Mucosa of rectum (tissue), 2 donors: ENCODE results near the gene PPTC7.
"Not testable (repeated sequence)": the region's sequence is repeated elsewhere in the genome, so short reads cannot be mapped to it uniquely, and the experiment has no call there.

ENCODE experiments used
- H3K27ac ChIP-seq, 2 donors: one replicate each; pipeline ENCODE4 v1.7.0; 2013; ENCODE audit warnings: inconsistent platforms in 2 of 2, low read depth in 2 of 2, low read length in 2 of 2
- H3K27me3 ChIP-seq, 2 donors: one replicate each; pipeline ENCODE4 v1.7.0; 2013; ENCODE audit warnings: low read length in 2 of 2; ENCODE audit not compliant: control insufficient read depth in 2 of 2, insufficient read depth in 2 of 2
- H3K36me3 ChIP-seq, 2 donors: one replicate each; pipeline ENCODE4 v1.7.0; 2013; ENCODE audit warnings: low read length in 2 of 2; ENCODE audit not compliant: control insufficient read depth in 2 of 2, insufficient read depth in 2 of 2
- H3K4me1 ChIP-seq, 2 donors: one replicate each; pipeline ENCODE4 v1.7.0; 2013; ENCODE audit warnings: low read length in 2 of 2, mild to moderate bottlenecking in 1 of 2; ENCODE audit not compliant: control insufficient read depth in 2 of 2, insufficient read depth in 2 of 2
- H3K4me3 ChIP-seq, 2 donors: one replicate each; pipeline ENCODE4 v1.7.0; 2013; ENCODE audit warnings: low read length in 2 of 2
- H3K9ac ChIP-seq, 2 donors: one replicate each; pipeline ENCODE4 v1.7.0; 2013; ENCODE audit warnings: low read length in 2 of 2, low read depth in 1 of 2, mild to moderate bottlenecking in 1 of 2
- H3K9me3 ChIP-seq, 2 donors: one replicate each; pipeline ENCODE4 v1.7.0; 2013; ENCODE audit warnings: low read length in 2 of 2; ENCODE audit not compliant: control insufficient read depth in 2 of 2
- donor health status: healthy.
- donor health status: Normal muscosa, but diverticular disease.

The PPTC7 gene

DNA sequence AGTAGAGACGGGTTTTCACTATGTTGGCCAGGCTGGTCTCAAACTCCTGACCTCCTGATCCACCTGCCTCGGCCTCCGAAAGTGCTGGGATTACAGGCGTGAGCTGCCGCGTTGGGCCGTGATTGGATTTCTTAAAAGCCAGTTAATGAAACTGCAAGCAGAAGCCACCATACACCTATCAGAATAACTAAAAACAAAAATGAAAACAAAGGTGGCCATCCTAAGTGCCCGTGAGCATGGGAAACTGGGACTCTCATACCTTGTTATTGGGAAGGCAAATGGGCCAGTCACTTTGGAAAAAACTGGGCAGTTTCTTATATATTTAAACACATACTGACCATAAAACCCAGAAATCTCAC is 23.1 kb upstream of the PPTC7 start:
- Histone ChIP-seq H3K9me3 (no peaks in the 10 kb centered on the region), H3K9ac (no peak overlapping the region), H3K4me3 (peak overlapping the region in 1 of 2 donors; percentile 65), H3K27ac (peak overlapping the region in 1 of 2 donors; percentile 67), H3K4me1 (no peaks in the 10 kb centered on the region), H3K27me3 (no peaks in the 10 kb centered on the region), H3K36me3 (no peaks in the 10 kb centered on the region)

GRCh38 chr12:110602085-110602814 is 19.1 kb upstream of the PPTC7 start:
- not testable (repeated sequence) for H3K4me1 ChIP-seq, H3K9ac ChIP-seq, H3K27ac ChIP-seq, H3K4me3 ChIP-seq, H3K36me3 ChIP-seq, H3K9me3 ChIP-seq, H3K27me3 ChIP-seq

DNA sequence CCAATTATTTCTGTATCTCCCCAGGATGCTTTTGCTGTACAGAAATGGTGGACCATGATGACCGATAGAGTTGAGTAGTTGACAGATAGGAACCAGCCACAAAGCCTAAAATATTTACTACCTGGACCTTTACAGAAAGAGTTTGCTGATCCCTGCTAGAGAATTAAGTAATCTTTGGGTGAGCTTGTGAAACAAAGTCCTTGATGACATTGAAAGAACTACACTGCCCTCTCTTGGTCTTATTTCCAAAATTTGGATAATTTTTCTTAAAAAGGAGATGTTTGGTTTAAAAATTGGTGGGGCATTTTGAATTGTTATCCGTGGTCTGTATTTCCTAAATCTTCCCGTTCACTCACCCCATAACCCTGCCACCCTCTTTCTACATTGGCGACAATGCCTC is 17.1 kb upstream of the PPTC7 start:
- no peaks in the 10 kb centered on the region for H3K9me3 ChIP-seq
- no peak overlapping the region for H3K27ac ChIP-seq
- H3K4me3 ChIP-seq = no peak overlapping the region
- no peak overlapping the region for H3K9ac ChIP-seq
- H3K27me3 ChIP-seq = no peaks in the 10 kb centered on the region
- peaks cover 0 to 2% of the 10 kb centered on the region in 2 donors for H3K4me1 ChIP-seq
- no peaks in the 10 kb centered on the region for H3K36me3 ChIP-seq

- Histone ChIP-seq H3K4me1 (peaks cover 0 to 2% of the 10 kb centered on the region in 2 donors), H3K36me3 (no peaks in the 10 kb centered on the region), H3K9ac (no peak overlapping the region), H3K9me3 (no peaks in the 10 kb centered on the region), H3K27ac (no peak overlapping the region), H3K4me3 (no peak overlapping the region), H3K27me3 (no peaks in the 10 kb centered on the region)
These were observed 16.2 kb upstream of the PPTC7 start for GRCh38 chr12:110599334-110599733.

GRCh38 chr12:110597885-110598284 is 14.8 kb upstream of the PPTC7 start:
- Histone ChIP-seq H3K4me3 (no peak overlapping the region), H3K4me1 (peaks cover 0 to 2% of the 10 kb centered on the region in 2 donors), H3K9ac (no peak overlapping the region), H3K9me3 (no peaks in the 10 kb centered on the region), H3K36me3 (no peaks in the 10 kb centered on the region), H3K27ac (no peak overlapping the region), H3K27me3 (no peaks in the 10 kb centered on the region)

DNA sequence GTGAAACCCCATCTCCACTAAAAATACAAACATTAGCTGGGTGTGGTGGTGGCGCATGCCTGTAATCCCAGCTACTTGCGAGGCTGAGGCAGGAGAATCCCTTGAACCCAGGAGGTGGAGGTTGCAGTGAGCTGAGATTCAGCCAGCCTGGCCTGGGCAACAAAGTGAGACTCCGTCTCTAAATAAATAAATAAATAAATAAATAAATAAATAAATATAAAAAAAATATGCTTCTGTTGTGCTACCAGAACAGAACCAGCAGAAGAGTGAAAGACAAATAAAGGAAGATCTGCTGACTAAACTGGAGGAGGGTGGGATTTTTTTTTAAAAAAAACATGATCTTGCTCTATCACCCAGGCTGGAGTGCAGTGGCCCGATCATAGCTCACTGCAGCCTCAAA is 9.8 kb upstream of the PPTC7 start:
- not testable (repeated sequence) for H3K27ac ChIP-seq, H3K36me3 ChIP-seq, H3K9ac ChIP-seq, H3K9me3 ChIP-seq, H3K27me3 ChIP-seq, H3K4me3 ChIP-seq
- H3K4me1 ChIP-seq = peaks cover 16 to 19% of the 10 kb centered on the region in 2 donors

- Histone ChIP-seq H3K36me3 (no peaks in the 10 kb centered on the region), H3K27me3 (no peaks in the 10 kb centered on the region), H3K27ac (peak overlapping the region; percentile 80 to 82), H3K4me3 (no peak overlapping the region), H3K9me3 (no peaks in the 10 kb centered on the region), H3K4me1 (peaks cover 16 to 19% of the 10 kb centered on the region in 2 donors), H3K9ac (no peak overlapping the region)
These were observed 9.0 kb upstream of the PPTC7 start for GRCh38 chr12:110592078-110592477.

- no peaks in the 10 kb centered on the region for H3K9me3 ChIP-seq
- peak overlapping the region; percentile 80 to 82 for H3K27ac ChIP-seq
- H3K9ac ChIP-seq = no peak overlapping the region
- no peak overlapping the region for H3K4me3 ChIP-seq
- no peaks in the 10 kb centered on the region for H3K36me3 ChIP-seq
- peaks cover 16 to 19% of the 10 kb centered on the region in 2 donors for H3K4me1 ChIP-seq
- H3K27me3 ChIP-seq = no peaks in the 10 kb centered on the region
These were observed 8.4 kb upstream of the PPTC7 start for GRCh38 chr12:110591451-110592051.

- Histone ChIP-seq H3K9me3 (no peaks in the 10 kb centered on the region), H3K36me3 (no peaks in the 10 kb centered on the region), H3K4me1 (peaks cover 16 to 19% of the 10 kb centered on the region in 2 donors), H3K27me3 (no peaks in the 10 kb centered on the region), H3K4me3 (peak overlapping the region in 1 of 2 donors; percentile 22), H3K27ac (peak overlapping the region; percentile 80 to 82), H3K9ac (peak overlapping the region; percentile 41 to 49)
These were observed 7.7 kb upstream of the PPTC7 start for GRCh38 chr12:110590806-110591326.

DNA sequence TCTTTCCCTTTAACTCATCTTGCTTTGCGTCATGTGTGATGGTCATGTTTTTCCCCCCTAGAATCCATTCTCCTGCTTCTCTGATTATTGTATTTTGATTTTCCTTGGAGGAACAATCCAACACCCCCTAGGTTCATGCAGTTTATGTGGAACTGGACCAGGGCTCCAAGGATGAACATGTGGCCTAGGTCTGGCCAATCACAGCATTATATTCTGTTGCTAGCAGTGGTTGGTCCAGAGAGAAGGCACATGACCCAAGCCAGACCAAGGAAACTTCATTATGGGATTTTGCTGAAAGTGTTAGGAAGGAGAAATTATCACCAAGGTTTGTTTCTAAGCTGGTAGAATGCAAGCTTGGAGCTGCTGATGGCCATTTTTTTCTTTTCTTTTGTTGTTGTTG is 6.9 kb upstream of the PPTC7 start:
- peak overlapping the region in 1 of 2 donors; percentile 80 for H3K27ac ChIP-seq
- no peak overlapping the region for H3K9ac ChIP-seq
- H3K36me3 ChIP-seq = no peaks in the 10 kb centered on the region
- H3K4me3 ChIP-seq = no peak overlapping the region
- H3K9me3 ChIP-seq = no peaks in the 10 kb centered on the region
- no peaks in the 10 kb centered on the region for H3K27me3 ChIP-seq
- peaks cover 16 to 25% of the 10 kb centered on the region in 2 donors for H3K4me1 ChIP-seq
